ENCODE measurements around the gene YIPF2. TPM values are rescaled to one million over a fixed set of nuclear protein-coding genes. Genes with fewer than 3 reads are reported as not detected.
"Not testable (repeated sequence)": the region's sequence is repeated elsewhere in the genome, so short reads cannot be mapped to it uniquely, and the experiment has no call there.

Gene YIPF2
- total and polyA plus RNA-seq, 2 donors from 2014 or later = 64.7 to 70.3 TPM

GRCh38 chr19:10962863-10963262 lies 34.4 kb upstream of the YIPF2 start:
- H3K9ac ChIP-seq (ENCODE audit: low read length in 3 of 3) = no peak overlapping the region
- H3K36me3 ChIP-seq (ENCODE audit: control insufficient read depth in 2 of 3, insufficient read depth in 3 of 3, low read length in 3 of 3) = peaks cover 0 to 3% (median 0%) of the 10 kb centered on the region in 3 donors
- intact Hi-C loops (cut with DNase I) = no loop called here
- FAIRE-seq = no peak
- no peak overlapping the region for H3K27ac ChIP-seq (ENCODE audit: low read depth in 2 of 2, low read length in 2 of 2)
- no peak overlapping the region for H3K4me3 ChIP-seq (ENCODE audit: low read length in 3 of 3)
- no peak for DNase-seq
- H3K4me1 ChIP-seq (ENCODE audit: control insufficient read depth in 2 of 3, insufficient read depth in 2 of 3, low read depth in 1 of 3, low read length in 3 of 3) = peaks cover 0 to 15% (median 3%) of the 10 kb centered on the region in 3 donors
- H3K27me3 ChIP-seq (ENCODE audit: control insufficient read depth, insufficient read depth, low read length) = no peaks in the 10 kb centered on the region
- no peak for TF ChIP-seq CTCF (IDR thresholded peaks at IDR 0.05; ENCODE audit: borderline replicate concordance, extremely low read depth, insufficient read depth)
- H3K9me3 ChIP-seq (ENCODE audit: control insufficient read depth in 2 of 3, insufficient read depth in 1 of 3, low read length in 3 of 3) = no peaks in the 10 kb centered on the region

- no peak for FAIRE-seq
- Histone ChIP-seq H3K27ac (ENCODE audit: low read depth in 2 of 2, low read length in 2 of 2) (peak overlapping the region; percentile 71 to 83), H3K9ac (ENCODE audit: low read length in 3 of 3) (peak overlapping the region; percentile 76 to 93 (median 82)), H3K4me3 (ENCODE audit: low read length in 3 of 3) (peak overlapping the region; percentile 88 to 94 (median 89)), H3K36me3 (ENCODE audit: control insufficient read depth in 2 of 3, insufficient read depth in 3 of 3, low read length in 3 of 3) (peaks cover 0 to 3% (median 0%) of the 10 kb centered on the region in 3 donors), H3K9me3 (ENCODE audit: control insufficient read depth in 2 of 3, insufficient read depth in 1 of 3, low read length in 3 of 3) (no peaks in the 10 kb centered on the region), H3K27me3 (ENCODE audit: control insufficient read depth, insufficient read depth, low read length) (no peaks in the 10 kb centered on the region), H3K4me1 (ENCODE audit: control insufficient read depth in 2 of 3, insufficient read depth in 2 of 3, low read depth in 1 of 3, low read length in 3 of 3) (peaks cover 0 to 10% (median 3%) of the 10 kb centered on the region in 3 donors)
- intact Hi-C loops (cut with DNase I) = no loop called here
- TF ChIP-seq CTCF (IDR thresholded peaks at IDR 0.05; ENCODE audit: borderline replicate concordance, extremely low read depth, insufficient read depth) = no peak
- peak; percentile 51 to 82 (median 61) for DNase-seq
Observed at GRCh38 chr19:10961073-10961860, 32.8 kb upstream of the YIPF2 start.

- peaks cover 0 to 9% (median 3%) of the 10 kb centered on the region in 3 donors for H3K4me1 ChIP-seq (ENCODE audit: control insufficient read depth in 2 of 3, insufficient read depth in 2 of 3, low read depth in 1 of 3, low read length in 3 of 3)
Observed at GRCh38 chr19:10960314-10961072, 32.1 kb upstream of the YIPF2 start, which contains the start of gene SMARCA4. Gene SMARCA4 (plus strand): TSS chr19:10961030. CDS start chr19:10984152, 23,122 bp downstream.

GRCh38 chr19:10959277-10959968 lies 31.0 kb upstream of the YIPF2 start:
- intact Hi-C loops (cut with DNase I) = not testable (repeated sequence)

More at GRCh38 chr19:10960314-10961072, 32.1 kb upstream of the YIPF2 start, which contains the start of gene SMARCA4:
- FAIRE-seq (no peak), DNase-seq (peak; percentile 97 to 99 (median 99))
- no peaks in the 10 kb centered on the region for H3K27me3 ChIP-seq (ENCODE audit: control insufficient read depth, insufficient read depth, low read length)
- intact Hi-C loops (cut with DNase I) = no loop called here
- peak within 1 kb of the TSS; percentile 82 to 93 (median 91) for H3K9ac ChIP-seq (ENCODE audit: low read length in 3 of 3)
- H3K36me3 ChIP-seq (ENCODE audit: control insufficient read depth in 2 of 3, insufficient read depth in 3 of 3, low read length in 3 of 3) = peaks cover 0 to 3% (median 0%) of the 10 kb centered on the region in 3 donors
- peak within 1 kb of the TSS; percentile 94 for H3K27ac ChIP-seq (ENCODE audit: low read depth in 2 of 2, low read length in 2 of 2)
- H3K4me3 ChIP-seq (ENCODE audit: low read length in 3 of 3) = peak within 1 kb of the TSS; percentile 88 to 94 (median 89)
- TF ChIP-seq CTCF (IDR thresholded peaks at IDR 0.05; ENCODE audit: borderline replicate concordance, extremely low read depth, insufficient read depth) = no peak
- no peaks in the 10 kb centered on the region for H3K9me3 ChIP-seq (ENCODE audit: control insufficient read depth in 2 of 3, insufficient read depth in 1 of 3, low read length in 3 of 3)

More at GRCh38 chr19:10959277-10959968, 31.0 kb upstream of the YIPF2 start:
- not testable (repeated sequence) for DNase-seq; FAIRE-seq; H3K36me3 ChIP-seq (ENCODE audit: control insufficient read depth in 2 of 3, insufficient read depth in 3 of 3, low read length in 3 of 3); H3K27me3 ChIP-seq (ENCODE audit: control insufficient read depth, insufficient read depth, low read length); H3K27ac ChIP-seq (ENCODE audit: low read depth in 2 of 2, low read length in 2 of 2); H3K9me3 ChIP-seq (ENCODE audit: control insufficient read depth in 2 of 3, insufficient read depth in 1 of 3, low read length in 3 of 3); H3K4me1 ChIP-seq (ENCODE audit: control insufficient read depth in 2 of 3, insufficient read depth in 2 of 3, low read depth in 1 of 3, low read length in 3 of 3)
- peak overlapping the region in 1 of 3 donors; percentile 82 for H3K4me3 ChIP-seq (ENCODE audit: low read length in 3 of 3)
- H3K9ac ChIP-seq (ENCODE audit: low read length in 3 of 3) = peak overlapping the region in 1 of 3 donors; percentile 91

All from kidney (tissue), 14 donors.